ENCODE data around the gene TMTC2.

- TF ChIP-seq POLR2A (IDR thresholded peaks at IDR 0.05) (no peak), CTCF (IDR thresholded peaks at IDR 0.05) (no peak)
These were observed 388.8 kb downstream of the TMTC2 start for GRCh38 chr12:83075471-83075870.
